Stomach (tissue), 4 donors: Measurements from ENCODE around the gene UBFD1.

Experiments used
- CTCF ChIP-seq, 7 experiments: fragments of 450-650 bp in 4 of 7; fragments of 200-600 bp in 3 of 7; sonication (generic) in 3 of 7; IDR thresholded peaks; one replicate each; pipeline ENCODE4 v1.5.1; 2016 to 2019; ENCODE audit warnings: antibody characterized with exemption in 7 of 7, control low read depth in 2 of 7, mild to moderate bottlenecking in 1 of 7
- POLR2A ChIP-seq, 4 donors: fragments of 450-650 bp; IDR thresholded peaks; one replicate each; pipeline ENCODE4 v1.6.1; 2016; ENCODE audit warnings: antibody characterized with exemption in 4 of 4, control low read depth in 2 of 4, mild to moderate bottlenecking in 1 of 4, moderate library complexity in 1 of 4
- POLR2AphosphoS5 ChIP-seq, 3 donors: sonication (generic); formaldehyde crosslinking; IDR thresholded peaks; one replicate each; pipeline ENCODE4 v1.6.1; 2016; ENCODE audit warnings: antibody characterized with exemption in 3 of 3

GRCh38 chr16:23587726-23588125 lies 30.2 kb downstream of the UBFD1 start:
- no peak for TF ChIP-seq CTCF (IDR thresholded peaks at IDR 0.05)
- no peak for TF ChIP-seq POLR2A (IDR thresholded peaks at IDR 0.05)
- TF ChIP-seq POLR2AphosphoS5 (IDR thresholded peaks at IDR 0.05), result no peak
